Type B pancreatic cell (in vitro differentiated cells): ENCODE measurements around the gene PEX5L. TPM values are rescaled to one million over a fixed set of nuclear protein-coding genes. Genes with fewer than 3 reads are reported as not detected.

Experiments used
- DNase-seq: peaks from one replicate; pipeline ENCODE4 v3.0.0; 2021; ENCODE audit warnings: mixed read lengths; ENCODE audit not compliant: unreplicated experiment; ENCODE audit errors: extremely low spot score
- H3K27ac Mint-ChIP-seq: 2 replicates; pipeline ENCODE4 v1.8.0; 2021; ENCODE audit warnings: mild to moderate bottlenecking, mixed read lengths
- H3K27me3 Mint-ChIP-seq: 2 replicates; pipeline ENCODE4 v1.8.0; 2021; ENCODE audit warnings: mixed read lengths
- H3K36me3 Mint-ChIP-seq: 2 replicates; pipeline ENCODE4 v1.8.0; 2021; ENCODE audit warnings: mixed read lengths
- H3K4me1 Mint-ChIP-seq: one replicate; pipeline ENCODE4 v1.8.0; 2021; ENCODE audit warnings: mixed read lengths; ENCODE audit not compliant: unreplicated experiment
- H3K4me3 Mint-ChIP-seq: 2 replicates; pipeline ENCODE4 v1.8.0; 2021; ENCODE audit warnings: mild to moderate bottlenecking, mixed read lengths
- H3K9me3 Mint-ChIP-seq: 2 replicates; pipeline ENCODE4 v1.8.0; 2021; ENCODE audit warnings: mixed read lengths
- CTCF ChIP-seq: fragments of 200-600 bp; sonication (generic); conservative IDR thresholded peaks from 2 replicates; pipeline ENCODE4 v1.5.0; 2021; ENCODE audit warnings: antibody characterized with exemption, mild to moderate bottlenecking
- total RNA-seq: library from RNA; stranded (reverse); gene quantifications from 2 replicates; pipeline ENCODE4 v1.2.1, GENCODE V29; 2021; ENCODE audit warnings: low replicate concordance

The PEX5L gene
- total RNA-seq, 1 donor from 2014 or later, result 1.1 TPM

GRCh38 chr3:179806177-179806576, 230.6 kb downstream of the PEX5L start:
- TF ChIP-seq CTCF, result no peak
- DNase-seq, result no peak
- Mint-ChIP-seq H3K36me3 (no peaks in the 10 kb centered on the region), H3K27me3 (no peaks in the 10 kb centered on the region), H3K27ac (no peak overlapping the region), H3K9me3 (no peaks in the 10 kb centered on the region), H3K4me1 (peaks cover 4% of the 10 kb centered on the region), H3K4me3 (no peak overlapping the region)

- Mint-ChIP-seq H3K9me3 (no peaks in the 10 kb centered on the region), H3K27ac (no peak overlapping the region)
Observed at GRCh38 chr3:179801856-179802255, 234.9 kb downstream of the PEX5L start.

GRCh38 chr3:179801263-179801662, 235.5 kb downstream of the PEX5L start:
- no peak for DNase-seq
- no peaks in the 10 kb centered on the region for H3K27me3 Mint-ChIP-seq

More at GRCh38 chr3:179801856-179802255, 234.9 kb downstream of the PEX5L start:
- Mint-ChIP-seq H3K4me1 (no peaks in the 10 kb centered on the region), H3K27me3 (no peaks in the 10 kb centered on the region), H3K36me3 (no peaks in the 10 kb centered on the region), H3K4me3 (no peak overlapping the region)
- TF ChIP-seq CTCF, result no peak
- DNase-seq, result no peak

GRCh38 chr3:179797192-179797591, 239.5 kb downstream of the PEX5L start:
- H3K4me1 Mint-ChIP-seq, result no peaks in the 10 kb centered on the region
- H3K36me3 Mint-ChIP-seq, result no peaks in the 10 kb centered on the region
- no peak overlapping the region for H3K27ac Mint-ChIP-seq
- TF ChIP-seq CTCF, result no peak
- no peak for DNase-seq
- H3K9me3 Mint-ChIP-seq, result no peaks in the 10 kb centered on the region
- no peak overlapping the region for H3K4me3 Mint-ChIP-seq
- H3K27me3 Mint-ChIP-seq, result no peaks in the 10 kb centered on the region

More at GRCh38 chr3:179801263-179801662, 235.5 kb downstream of the PEX5L start:
- H3K9me3 Mint-ChIP-seq, result no peaks in the 10 kb centered on the region
- H3K27ac Mint-ChIP-seq, result no peak overlapping the region
- no peaks in the 10 kb centered on the region for H3K4me1 Mint-ChIP-seq
- TF ChIP-seq CTCF, result no peak
- no peaks in the 10 kb centered on the region for H3K36me3 Mint-ChIP-seq
- H3K4me3 Mint-ChIP-seq, result no peak overlapping the region

DNA sequence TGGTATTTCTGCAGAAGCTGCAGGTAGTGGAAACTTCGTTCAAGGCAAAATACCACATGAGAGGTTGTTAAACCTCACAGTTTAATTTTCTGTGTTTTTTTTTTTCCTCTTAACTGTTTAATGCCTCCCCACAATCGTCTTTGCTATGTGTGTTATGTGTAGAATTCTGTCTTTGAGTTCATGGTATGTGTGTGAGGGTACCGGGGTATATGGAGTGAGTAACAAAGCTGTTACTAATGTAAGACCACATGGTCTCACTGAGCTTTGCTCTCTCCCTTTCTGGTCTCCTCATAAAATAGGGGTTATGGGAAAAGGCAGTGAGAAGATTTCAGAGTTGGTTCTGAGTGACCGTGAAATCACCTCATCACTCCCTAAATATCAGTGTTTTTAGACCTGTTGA, 240.3 kb downstream of the PEX5L start:
- Mint-ChIP-seq H3K27ac (no peak overlapping the region), H3K27me3 (no peaks in the 10 kb centered on the region), H3K36me3 (no peaks in the 10 kb centered on the region), H3K4me3 (no peak overlapping the region), H3K4me1 (no peaks in the 10 kb centered on the region), H3K9me3 (no peaks in the 10 kb centered on the region)
- DNase-seq, result no peak
- no peak for TF ChIP-seq CTCF

GRCh38 chr3:179794355-179794754, 242.4 kb downstream of the PEX5L start:
- H3K27me3 Mint-ChIP-seq, result no peaks in the 10 kb centered on the region
- H3K9me3 Mint-ChIP-seq, result no peaks in the 10 kb centered on the region
- TF ChIP-seq CTCF, result no peak
- no peaks in the 10 kb centered on the region for H3K4me1 Mint-ChIP-seq
- H3K36me3 Mint-ChIP-seq, result no peaks in the 10 kb centered on the region
- H3K27ac Mint-ChIP-seq, result no peak overlapping the region
- H3K4me3 Mint-ChIP-seq, result no peak overlapping the region
- DNase-seq, result no peak
